GM19239 (cell line): ENCODE results near the gene CDK19.
"Not testable (repeated sequence)": the region's sequence is repeated elsewhere in the genome, so short reads cannot be mapped to it uniquely, and the experiment has no call there.

Source experiments
- DNase-seq: peaks from one replicate; pipeline ENCODE4 v3.0.0; 2011; ENCODE audit warnings: low spot score; ENCODE audit not compliant: insufficient read length
- FAIRE-seq: peaks from 2 replicates; lab custom pipeline; 2011; peaks lifted over from hg19 to GRCh38; lab: Jason Lieb, UNC

CDK19 gene

DNA sequence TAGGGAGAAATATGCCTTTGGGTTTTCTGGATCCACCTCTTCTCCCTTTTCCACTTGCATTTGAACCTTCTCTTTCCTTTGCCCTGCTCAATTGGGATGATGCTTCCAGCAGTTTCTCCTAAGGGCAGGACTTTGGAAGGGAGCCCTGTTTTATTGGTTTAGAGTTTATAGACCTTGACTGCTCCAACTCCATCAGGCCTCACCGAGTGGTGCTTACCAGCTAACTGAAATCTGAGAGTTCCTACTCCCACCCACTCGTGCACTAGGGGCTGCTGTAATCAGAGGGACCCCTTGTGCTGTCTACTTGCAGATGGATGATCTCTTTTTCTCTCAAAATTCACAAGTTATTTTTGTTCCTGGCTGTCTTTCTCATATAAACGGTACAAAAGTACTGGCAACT, 217.5 kb downstream of the CDK19 start:
- FAIRE-seq (no peak), DNase-seq (no peak)

DNA sequence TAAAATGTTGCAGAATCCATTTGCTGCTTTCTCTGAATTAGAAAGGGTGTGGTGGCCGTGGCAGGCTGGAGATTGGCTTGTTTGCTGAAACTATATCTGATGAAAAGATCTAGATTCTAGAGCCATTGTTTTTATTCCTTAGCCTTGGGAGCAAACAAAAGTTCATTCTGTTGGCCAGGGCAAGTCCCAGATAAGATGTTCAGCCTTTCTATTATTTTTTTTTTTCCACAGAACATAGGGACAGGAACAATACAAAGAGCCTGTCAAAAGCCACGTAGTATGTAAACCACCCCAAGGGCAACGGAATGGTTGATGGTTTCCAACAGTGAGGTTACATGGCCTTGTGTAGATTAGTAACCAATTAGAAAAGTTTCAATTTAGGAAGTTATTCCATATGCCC, 218.9 kb downstream of the CDK19 start:
- DNase-seq = no peak
- no peak for FAIRE-seq

DNA sequence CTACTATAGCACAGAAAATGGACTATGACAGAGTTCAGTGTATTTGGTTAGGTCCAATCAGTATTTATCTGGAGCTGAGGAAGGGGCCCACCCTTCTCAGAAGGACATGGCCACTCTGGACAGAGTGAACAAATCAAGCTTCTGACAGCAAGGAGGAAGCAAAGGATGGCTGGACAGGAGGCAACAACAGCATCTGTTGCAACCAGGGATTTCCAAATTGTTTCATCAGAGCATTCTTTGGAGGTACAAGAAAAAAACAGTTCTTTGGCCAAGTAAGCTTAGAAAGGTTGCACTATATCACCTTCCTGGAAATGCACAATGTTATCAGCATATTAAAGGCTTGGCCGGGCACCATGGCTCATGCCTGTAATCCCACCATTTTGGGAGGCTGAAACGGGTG, 220.2 kb downstream of the CDK19 start:
- no peak for FAIRE-seq

DNA sequence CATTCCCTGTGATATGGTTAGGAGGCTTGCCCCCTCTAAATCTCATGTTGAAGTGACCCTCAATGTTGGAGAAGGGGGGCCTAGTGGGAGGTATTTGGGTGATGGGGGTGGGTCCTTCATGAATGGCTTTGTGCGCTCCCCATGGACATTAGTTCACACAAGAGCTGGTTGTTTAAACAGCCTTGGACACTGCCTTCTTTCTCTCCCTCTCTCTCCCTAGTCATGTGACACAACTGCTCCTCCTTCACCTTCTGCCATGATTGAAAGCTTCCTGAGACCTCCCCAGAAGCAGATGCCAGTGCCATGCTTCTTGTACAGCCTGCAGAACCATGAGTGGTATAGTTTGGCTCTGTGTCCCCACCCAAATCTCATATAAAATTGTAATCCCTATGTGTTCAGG, 221.6 kb downstream of the CDK19 start:
- FAIRE-seq = no peak
- DNase-seq = no peak

More for the DNA sequence above, 220.2 kb downstream of the CDK19 start:
- no peak for DNase-seq

DNA sequence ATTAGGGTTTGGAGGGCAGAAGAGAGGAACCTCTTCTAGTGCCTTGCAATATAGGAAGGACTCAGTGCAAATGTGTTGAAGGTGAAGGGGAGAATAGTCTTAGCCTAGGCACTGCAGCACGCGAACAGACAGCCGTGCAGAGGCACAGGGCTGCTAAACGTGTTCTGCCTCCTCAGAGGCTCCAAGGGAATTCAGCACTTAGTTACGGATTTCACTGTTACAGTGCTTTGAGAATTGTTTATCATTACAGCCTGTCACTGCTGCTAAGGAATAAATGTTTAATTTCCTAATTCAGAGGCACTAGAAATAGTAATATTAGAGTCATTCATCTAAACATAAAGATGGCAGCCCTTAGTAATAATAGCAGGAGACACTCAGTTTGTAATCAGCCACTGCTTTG, 222.5 kb downstream of the CDK19 start:
- DNase-seq = no peak
- FAIRE-seq = no peak

DNA sequence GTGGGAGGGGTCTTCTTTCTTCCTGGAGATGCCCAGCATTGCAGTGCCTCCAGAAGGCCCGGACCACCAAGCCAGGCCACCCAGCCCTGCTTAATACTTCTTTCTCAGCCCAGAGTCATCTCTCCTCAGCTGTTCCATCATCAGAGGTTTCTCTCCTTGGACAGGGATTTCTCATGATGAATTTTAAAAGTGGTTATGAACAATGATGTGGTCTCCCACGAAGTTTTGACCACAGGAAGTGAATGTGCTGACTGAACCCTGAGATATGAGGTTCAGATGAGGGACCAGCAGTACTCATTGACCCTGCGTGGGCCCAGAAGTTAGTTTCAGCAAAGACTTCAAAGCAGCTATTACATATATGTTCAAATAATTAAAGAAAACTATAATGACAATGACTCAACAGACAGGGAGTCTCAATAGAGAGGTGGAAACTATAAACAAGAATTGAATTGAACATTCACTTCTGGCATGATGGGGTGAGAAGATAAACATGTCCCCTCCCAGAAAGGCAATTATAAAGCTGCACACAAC, 224.4 kb downstream of the CDK19 start:
- DNase-seq (no peak), FAIRE-seq (peak; percentile 64)

DNA sequence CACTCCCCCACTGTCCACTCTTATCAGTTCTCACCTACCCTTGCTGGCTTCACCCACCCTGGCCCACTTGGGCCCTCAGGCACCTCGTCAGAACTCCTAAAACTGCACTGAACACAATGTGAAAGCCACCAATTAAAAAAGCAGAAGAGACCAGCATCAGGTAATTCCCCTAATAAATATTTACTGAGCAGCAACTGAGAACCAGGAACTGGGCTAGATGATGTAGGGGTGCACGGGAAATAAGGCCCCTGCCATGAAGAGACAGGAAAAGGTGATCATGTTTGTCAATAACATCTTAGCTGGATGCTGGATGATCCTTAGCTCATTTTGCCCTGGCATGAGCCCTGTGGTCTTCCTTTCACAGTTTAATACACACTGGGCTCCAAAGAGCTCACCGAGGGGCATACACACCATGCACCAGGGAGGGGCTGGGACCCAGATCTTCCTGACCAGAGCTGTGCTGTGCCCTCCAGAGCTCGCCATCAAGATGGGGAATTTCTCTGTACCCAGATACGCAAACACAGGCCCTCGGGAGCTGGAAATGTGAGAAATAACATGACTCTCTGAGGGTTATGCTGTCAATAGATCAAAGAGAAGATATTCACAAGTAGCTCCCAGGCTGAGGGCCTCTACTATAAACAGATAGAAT, 225.3 kb downstream of the CDK19 start:
- DNase-seq (no peak), FAIRE-seq (peak; percentile 62)

DNA sequence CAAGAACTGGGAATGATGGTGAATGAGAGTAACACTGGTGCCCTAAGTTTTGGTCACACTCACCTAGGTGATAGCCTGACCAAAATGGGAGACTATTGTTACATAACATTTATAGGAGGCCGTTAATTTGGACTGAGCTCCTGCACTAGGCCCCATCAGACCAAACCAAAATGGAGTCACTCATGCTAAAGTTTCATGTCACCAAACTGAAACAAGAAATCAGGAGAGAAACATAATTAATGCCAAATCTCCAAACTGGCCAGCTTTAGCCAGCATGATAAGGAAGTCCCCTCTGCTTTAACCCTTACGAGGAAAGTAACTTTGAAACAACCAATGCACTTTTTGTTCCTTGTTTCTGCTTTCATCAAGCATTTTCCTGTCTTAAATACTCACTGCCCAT, 227.9 kb downstream of the CDK19 start:
- DNase-seq = no peak
- FAIRE-seq = no peak

DNA sequence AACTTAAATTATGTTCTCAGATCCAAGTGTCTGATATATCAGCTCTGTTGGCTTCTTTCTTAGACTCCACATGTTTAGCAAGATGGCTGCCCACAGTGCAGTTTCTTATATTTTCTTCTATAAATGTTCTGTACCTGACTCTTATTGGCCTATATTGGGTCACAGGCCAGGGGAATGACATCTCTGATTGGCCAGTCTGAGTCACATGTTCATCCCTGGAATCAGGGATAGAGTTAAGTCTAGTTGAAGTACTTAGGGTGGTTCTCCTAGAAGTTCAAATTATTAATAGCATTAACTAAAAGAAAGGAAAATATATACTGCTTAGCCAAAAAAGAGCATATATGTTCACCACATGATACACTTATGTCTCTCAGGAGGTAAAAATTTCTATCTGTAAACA, 233.6 kb downstream of the CDK19 start:
- no peak for DNase-seq
- FAIRE-seq = no peak

DNA sequence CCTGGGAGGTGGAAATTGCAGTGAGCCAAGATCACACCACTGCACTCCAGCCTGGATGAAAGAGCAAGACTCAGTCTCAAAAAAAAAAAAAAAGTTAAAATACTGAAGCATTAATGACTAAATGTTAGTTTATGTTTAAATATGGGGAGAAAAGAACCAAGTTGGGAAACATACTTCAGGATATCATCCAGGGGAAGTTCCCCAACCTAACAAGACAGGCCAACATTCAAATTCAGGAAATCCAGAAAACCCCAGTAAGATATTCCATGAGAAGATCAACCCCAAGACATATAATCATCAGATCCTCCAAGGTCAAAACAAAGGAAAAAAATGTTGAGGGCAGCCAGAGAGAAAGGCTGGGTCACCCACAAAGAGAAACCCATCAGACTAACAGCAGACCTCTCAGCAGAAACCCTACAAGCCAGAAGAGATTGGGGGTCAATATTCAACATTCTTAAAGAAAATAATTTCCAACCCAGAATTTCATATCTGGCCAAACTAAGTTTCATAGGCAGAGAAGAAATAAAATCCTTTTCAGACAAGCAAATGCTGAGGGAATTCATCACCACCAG, 237.6 kb downstream of the CDK19 start:
- not testable (repeated sequence) for FAIRE-seq, DNase-seq

DNA sequence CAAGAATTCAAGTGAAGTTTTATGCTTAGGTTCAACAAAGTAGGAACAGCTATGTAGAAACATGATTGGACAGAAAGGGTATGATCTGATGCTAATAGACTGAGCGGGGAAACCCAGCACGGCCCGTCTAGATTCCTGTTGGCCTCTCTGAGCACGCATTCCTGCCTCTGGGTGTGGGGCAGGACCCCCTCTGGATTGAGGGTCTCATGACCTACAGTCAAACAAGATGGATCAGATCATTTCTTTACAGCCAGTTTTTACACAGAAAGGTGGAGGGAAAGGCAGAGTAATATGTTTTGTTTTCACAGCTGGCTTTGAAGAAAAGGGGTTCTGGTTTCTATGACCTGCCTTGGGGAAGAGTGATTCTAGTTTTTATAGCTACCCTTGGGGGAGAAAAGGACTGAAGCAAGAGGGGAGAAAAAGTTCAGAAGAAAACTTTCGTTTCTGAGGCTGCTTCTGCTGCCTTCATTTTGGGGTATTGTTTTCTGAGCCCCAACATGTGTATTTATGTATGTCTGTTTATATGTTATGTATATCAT, 239.3 kb downstream of the CDK19 start:
- DNase-seq (no peak), FAIRE-seq (no peak)

DNA sequence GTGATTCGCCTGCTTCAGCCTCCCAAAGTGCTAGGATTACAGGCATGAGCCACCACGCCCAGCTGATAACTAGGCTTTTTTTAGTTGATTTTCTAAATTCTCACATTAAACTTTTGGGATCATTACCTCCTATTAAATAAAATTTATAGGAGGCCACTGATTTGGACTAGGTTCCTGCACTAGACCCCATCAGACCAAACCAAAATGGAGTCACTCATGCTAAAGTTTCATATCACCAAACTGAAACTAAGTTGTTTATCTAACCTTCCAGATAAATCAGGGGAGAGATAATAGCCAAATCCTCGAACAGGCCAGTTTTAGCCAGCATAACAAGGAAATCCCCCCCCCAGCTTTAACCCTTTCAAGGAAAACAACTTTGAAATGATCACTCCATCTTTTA, 240.5 kb downstream of the CDK19 start:
- FAIRE-seq = no peak

DNA sequence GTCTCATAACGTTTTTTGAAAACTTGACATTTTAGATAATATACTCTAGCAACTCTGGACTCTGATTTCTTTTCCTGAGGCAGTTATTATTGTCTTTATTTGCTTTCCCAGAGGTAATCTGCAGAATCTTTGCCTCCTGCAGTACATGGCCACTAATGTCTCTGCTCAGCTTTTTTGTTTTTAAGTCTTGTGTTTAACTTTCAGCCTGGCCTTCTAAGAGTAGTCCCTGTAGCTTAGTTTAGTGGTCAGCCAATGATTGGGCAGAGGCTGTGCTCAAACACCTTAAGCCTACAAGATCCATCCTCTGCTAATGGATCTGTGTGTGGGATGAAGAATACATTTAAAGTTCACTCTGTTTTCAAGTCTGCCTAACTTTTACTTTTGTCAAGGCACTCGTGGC, 241.7 kb downstream of the CDK19 start:
- FAIRE-seq = no peak
- DNase-seq = no peak

More for the DNA sequence above, 240.5 kb downstream of the CDK19 start:
- DNase-seq = no peak

DNA sequence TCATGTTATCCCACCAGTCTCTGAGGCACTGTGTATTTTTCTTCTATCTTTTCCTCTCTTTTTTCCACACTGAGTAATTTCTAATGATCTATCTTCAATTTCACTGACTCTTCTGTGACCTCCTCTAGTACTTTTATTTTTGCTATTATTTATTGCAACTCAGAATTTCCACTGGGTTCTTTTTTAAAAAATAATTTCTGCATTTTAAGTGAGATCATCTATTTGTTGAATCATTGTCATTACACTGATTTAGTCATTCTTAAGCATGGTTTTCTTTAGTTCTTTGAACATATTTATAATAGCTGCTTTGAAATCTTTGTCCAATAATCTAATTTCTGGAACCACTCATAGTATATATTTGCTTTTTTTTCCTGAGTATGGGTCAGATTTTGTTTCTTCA, 242.1 kb downstream of the CDK19 start:
- DNase-seq (no peak), FAIRE-seq (no peak)

DNA sequence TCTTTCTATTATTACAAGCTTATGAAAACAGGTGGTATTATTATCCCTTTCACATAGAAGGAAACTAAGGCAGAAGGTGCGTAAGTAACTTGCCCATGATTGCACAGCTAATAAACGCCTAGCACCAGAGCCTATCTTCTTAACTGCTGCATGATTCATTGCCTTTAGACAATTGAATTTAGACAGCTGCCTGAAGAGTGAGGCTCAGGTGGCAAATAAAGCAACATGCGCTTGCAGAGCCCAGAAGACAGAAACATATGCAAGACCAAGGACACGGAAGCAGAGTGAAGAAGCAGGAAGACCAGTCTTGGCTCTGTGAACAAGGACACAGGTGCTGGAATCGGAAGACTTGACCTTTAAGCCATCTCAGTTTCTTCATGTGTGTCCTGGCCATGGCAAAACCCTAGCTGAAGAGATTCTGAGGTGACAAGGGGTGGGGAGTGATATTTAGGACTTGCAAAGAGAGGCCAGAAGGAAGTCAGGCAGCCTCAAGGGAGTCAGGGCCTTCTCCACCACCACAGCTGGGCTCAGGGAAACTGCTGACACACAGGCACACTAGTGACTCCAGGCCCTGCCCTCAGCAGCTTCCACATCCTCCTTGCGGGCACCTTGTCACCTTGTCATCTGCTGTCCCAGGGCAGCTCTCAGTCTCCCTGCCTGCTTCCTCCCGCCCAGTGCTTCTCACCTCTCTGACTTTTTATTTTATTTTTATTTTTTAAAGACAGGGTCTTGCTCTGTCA, 247.1 kb downstream of the CDK19 start:
- no peak for FAIRE-seq
- DNase-seq = no peak

DNA sequence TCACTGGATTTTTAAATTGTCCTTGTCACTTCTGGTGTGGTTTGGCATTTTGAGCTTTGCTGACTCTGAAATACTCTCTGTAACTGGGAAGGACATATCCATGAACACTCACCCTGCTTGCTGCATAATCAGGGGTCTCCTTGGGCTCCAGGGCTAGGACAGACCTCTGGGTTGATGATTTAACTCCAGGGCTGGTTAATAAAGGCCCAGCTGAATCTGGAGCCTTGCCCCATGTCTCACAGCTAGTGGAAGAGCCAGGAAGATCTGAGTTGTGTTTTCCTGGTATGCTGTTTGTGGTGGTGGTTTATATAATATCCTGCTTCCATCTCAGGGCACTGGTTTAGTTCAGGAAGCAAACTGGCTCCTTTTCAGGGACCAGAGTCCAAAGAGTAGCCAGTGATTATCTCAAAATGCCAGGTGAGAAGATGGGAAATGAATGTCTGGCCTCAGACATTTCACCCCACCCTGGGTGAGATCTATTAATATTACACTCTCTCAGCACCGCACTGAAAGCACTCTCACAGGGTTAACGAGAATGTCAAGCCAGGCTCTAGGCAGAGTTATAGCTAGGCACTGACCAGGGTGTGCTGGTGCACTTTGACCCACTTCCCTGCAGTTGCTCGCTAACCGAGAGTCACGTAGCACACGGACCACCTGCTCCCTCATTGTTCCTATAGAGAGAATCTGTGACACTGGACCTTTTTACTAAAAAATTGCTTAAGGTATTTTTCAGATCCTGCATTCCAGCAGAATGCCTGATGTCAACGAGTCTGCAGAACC, 248.7 kb downstream of the CDK19 start:
- no peak for DNase-seq
- FAIRE-seq = no peak

DNA sequence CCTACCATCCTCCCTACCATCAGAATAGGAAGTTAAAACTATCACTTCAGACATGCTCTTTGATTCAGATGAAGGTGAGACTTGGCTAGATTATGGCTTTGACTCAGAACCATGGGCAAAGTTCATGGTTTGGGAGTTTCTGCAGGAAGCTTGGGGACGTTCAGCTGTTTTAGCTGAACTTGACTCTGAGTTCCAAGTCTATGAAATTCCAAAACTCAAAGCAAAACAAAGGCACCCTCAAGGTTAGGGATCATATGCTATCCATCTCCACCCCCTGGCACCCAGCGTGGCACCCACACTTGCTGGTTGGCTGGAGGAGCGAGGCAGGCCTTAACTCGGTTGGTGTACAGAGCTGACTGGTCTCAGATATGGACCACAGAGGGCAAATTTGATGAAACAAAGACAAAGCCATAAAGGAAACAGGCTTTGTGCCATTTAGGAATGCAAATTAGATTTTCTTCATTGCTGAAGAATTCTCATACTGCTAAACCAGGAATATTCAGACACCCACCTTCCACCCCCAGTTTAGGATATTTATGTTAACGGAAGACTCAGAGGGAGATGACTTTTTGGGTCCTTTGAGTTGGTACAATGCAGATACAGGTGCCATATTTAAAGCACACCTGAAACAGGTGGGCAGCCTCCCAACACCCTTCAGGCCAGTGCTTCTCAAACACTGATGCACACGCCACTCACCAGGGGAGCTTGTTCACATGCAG, 250.4 kb downstream of the CDK19 start:
- FAIRE-seq (no peak), DNase-seq (no peak)

DNA sequence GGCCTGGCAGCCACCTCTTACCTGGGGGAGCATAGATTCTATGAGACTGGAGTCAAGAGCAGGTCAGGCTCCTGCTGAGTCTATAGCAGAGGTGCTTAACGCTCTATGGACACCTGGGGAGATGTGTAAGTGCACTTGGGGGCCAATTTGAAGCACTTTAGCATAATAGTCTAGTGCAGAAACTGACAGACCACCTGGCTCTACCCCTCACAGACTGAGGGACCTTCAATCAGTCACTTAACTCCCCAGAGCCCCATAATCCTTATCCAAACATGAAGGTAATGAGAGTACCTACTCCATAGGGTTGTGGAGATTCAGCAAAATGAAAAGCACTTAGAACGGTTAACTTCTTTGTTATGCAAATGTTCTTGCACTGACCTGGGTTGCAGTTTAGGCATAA, 251.6 kb downstream of the CDK19 start:
- no peak for FAIRE-seq

DNA sequence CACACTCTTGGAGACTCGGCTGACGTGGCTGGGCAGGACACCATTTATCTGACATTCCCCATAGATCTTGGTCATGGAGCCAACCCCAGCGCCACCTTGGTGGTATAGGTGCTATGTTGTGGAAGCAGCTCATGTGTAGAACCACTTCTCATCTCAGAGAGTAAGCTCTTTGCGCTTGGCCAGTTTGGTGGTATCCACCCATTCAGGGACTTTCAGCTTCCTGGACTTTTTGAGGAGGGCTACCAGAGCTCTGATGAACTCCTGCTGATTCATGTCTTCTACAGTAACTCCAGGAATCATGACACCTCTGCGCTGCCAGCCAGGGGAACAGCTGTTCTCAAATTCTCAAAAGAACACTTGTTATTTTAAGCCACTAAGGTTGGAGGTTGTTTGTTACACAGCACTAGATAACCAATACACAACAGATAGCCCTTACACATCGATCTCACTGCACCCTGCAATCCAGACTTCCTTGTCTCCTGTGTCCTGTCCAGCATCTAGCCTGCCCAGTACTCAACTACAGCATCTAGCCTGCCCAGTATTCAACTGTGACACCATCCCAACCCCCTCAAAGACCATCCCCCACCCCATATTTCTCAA, 252.9 kb downstream of the CDK19 start:
- FAIRE-seq (no peak), DNase-seq (no peak)

More for the DNA sequence above, 251.6 kb downstream of the CDK19 start:
- DNase-seq = no peak
